Hepatic stellate cell (primary cell): ENCODE data around the gene GOLT1A.

ENCODE experiments used
- DNase-seq: peaks from one replicate; pipeline ENCODE4 v3.0.0; 2011; ENCODE audit warnings: low spot score

GOLT1A gene

DNA sequence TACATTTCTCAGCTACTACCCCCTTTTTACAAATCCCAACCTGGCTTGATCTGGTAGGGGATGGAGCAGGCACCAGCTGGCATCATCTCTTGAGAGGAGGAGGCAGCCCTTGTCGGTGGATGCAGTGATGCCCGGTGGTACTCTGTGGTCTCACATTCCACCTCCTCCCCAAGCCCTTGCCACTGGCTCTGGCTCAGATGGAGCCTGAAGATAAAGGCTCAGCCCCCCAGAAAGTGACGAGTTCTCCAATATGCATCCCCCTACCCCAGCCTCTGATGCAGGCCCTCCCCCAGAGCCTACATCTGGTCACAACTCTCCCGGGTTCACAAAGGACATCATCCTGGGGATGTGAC is 3.8 kb upstream of the GOLT1A start:
- no peak for DNase-seq

DNA sequence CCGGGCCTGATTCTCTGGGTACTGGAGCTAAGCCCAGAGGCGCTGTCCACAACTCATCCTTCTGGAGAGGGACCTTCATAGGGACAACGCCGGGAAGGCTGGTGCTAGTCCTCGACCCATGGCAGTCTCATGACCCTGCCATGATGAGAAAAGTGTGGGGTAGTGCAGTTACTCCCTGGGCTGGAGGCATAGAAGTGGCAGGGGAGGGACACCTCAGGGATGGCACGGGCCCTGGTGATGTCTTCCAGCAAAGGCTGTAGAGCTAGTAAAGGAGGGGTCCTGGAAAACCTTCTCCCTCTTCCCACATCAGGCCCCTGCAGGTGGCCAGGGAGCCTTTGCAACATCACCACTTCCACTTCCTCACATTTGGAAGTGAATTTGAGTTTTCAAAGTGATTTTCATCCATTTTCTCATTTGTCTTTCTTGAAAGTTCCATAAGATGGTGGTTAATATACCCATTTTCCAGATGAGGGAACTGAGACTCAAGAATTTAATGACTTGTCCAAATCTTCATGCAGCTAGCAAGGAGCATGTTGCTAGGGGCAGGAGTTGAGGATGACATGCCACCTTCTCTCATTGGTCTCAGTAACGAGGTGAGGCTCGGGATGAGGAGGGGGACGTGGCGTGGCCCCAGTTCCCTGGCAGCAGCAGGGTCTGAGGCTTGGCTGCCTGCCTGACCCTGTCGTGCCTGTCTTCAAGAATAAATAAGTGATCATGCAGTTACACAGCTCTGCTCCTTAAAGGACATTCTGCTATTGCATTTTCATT is 3.3 kb upstream of the GOLT1A start:
- no peak for DNase-seq

DNA sequence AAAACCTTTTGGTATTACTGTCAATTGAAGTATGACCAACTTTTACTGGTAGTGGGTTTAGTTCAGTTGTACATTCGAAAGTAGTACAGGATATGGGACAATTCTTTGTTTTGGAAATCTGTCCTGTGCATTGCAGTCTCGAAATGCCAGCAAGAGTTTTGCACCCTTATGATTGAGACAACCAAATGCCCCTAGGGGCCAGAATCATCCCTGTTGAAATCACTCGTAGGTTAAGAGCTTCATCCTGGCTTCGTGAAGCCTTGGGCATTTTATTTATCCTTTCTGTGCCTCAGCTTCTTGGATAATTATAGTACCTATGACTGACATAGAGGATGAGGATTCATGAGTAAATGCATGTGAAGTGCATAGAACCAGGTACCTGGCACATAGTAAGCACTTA is 2.4 kb upstream of the GOLT1A start:
- no peak for DNase-seq

DNA sequence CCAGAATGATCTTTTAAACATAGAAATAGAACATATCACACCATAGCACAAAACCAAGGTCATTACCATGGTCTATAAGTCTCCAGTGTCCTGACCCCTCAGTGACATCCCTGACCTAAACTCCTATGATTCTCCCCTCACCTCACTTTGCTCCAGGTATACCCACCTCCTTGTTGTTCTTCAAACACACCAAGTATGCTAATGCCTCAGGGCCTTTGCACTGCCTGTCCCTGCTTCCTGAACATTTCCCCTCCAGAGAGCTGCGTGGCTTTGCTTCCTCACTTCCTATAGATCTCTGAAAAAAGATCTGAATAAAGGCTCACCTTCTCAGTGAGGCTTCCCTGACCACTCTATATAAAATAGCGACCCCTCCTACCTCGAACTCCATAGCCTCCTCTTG is 1.1 kb downstream of the GOLT1A start:
- no peak for DNase-seq

DNA sequence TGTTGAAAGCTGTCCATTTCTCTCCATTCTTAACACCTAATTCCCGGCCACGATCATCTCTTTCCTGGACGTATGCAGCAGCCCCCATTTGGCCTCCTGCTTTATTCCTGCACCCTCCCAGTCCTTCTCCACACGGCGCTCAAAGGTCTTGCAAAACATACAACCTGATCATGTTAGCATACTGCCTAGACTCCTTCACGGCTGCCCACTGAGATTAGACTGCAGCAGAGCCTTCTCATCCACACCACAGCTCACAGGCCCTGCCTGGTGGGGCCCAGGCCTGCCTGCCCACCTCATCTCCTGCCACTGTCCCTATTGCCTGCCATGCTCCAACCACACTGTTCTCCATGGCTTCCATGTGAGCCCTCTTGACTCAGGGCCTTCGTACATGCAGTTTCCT is 2.7 kb downstream of the GOLT1A start:
- no peak for DNase-seq

DNA sequence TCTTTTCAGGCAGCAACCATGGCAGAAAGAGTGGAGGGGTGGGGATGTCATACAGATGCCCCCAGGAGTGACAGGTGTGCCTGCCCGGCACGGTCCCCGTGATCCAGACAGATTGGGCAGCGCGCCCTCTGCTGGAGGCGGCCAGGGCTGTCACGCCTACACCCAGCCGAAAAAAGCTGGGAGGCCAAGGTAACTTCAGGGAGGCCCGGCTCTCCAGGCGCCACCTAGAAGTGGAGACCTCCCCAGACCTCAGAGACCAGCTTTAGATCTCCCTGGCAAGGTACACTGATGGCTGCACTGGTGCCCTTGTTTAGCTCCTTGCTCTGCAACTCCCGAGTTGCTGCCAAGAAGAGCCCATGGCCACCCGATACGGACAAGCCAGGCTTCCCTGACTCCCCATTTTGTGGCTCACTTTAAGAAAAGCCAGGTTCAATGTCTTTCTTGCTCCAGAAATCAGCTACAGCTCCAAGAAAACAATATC is 6.6 kb downstream of the GOLT1A start:
- peak; percentile 78 for DNase-seq

DNA sequence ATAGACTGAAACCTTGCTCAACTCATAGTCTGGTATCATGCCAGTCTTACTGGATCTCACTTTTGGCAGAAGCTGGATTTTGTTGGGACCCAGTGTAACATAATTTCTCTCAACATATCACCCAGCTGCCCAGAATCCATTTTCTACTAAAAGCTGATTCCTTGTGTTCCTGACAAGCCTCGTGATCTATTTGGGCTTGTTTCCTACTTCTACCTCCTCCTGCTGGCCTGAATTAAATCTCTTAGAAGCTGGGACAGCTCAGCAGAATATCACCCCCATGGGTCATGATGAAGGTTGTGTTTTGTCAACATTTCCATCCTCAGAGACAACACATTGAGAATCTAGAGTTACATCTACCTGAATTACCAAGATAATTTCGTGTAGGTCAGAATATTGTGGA is 7.7 kb downstream of the GOLT1A start:
- peak; percentile 53 for DNase-seq

DNA sequence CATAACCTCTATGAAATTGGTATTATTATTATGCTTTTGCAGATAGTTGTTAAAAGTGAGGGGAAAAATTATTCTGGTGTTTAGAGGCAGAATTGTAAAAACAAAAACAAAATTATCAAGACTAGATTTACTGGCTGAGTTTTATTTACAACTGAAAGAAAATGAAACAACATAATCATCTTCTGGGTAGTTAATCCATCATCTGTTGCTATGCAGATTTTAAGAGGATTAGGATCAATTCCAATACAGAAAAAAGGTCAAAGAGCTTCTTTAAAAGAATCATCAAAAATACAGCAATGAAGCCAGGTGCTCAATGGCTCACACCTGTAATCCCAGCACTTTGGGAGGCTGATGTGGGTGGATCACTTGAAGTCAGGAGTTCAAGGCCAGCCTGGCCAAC is 8.3 kb downstream of the GOLT1A start:
- no peak for DNase-seq

DNA sequence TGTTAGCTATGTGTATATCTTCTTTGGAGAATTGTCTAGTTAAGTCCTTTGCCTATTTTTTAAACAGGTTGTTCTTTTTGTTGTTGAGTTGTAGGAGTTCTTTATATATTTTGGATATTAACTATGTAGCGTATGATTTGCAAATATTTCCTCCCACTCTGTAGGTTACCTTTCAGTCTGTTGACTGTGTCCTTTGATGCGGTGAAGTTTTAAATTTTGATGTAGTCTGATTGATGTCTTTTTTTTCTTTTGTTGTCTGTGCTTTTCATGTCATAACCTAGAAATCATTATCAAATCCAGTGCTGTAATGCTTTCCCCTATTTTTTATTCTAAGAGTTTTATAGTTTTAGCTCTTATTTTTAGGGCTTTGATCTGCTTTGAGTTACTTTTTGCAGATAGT is 8.8 kb downstream of the GOLT1A start:
- DNase-seq = no peak

DNA sequence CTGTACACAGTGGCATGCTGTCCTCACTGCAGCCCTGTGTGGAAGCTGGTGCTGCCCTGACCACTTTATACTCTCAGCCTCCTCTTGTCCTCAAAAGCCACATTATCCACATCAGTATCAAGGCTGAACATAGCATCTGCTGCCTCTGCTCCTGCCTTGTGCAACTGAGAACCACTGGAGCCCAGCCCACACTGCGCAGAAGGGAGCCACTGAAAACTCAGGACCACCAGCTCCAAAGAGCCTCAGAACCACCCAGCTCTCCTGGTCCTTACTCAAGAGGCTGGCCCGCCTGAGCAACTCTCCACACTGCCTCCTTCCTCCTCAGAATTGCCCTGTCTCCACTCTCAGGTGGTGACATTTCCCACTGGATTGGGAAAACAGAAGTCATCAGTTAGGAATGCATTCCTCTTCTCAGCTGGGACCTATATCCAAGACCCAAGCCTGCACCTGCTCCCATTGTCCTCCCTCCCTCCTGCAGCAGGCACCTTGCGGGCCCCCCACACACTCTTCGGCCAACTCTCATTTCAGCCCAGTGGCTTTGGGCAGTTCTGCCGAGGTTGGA is 10.5 kb downstream of the GOLT1A start:
- DNase-seq = no peak

DNA sequence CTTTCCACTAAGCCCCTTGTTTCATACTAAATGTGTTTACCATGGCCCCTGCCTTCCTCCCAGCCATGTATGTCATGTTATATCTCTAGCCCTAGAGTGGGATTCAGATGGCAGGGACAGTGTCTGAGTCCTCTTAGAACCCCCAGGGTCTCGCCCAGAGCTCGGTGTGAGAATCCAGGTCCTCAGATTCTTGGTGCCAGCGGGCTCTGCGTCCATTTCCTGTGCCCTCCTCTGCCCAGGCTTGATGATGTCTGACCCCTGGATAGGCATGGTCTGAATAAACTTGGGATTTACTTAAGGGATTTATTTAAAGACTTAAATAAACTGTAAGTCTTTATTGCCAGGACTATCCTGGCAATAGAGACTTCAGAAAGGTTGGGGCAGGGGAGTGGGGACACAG is 11.3 kb downstream of the GOLT1A start:
- no peak for DNase-seq

DNA sequence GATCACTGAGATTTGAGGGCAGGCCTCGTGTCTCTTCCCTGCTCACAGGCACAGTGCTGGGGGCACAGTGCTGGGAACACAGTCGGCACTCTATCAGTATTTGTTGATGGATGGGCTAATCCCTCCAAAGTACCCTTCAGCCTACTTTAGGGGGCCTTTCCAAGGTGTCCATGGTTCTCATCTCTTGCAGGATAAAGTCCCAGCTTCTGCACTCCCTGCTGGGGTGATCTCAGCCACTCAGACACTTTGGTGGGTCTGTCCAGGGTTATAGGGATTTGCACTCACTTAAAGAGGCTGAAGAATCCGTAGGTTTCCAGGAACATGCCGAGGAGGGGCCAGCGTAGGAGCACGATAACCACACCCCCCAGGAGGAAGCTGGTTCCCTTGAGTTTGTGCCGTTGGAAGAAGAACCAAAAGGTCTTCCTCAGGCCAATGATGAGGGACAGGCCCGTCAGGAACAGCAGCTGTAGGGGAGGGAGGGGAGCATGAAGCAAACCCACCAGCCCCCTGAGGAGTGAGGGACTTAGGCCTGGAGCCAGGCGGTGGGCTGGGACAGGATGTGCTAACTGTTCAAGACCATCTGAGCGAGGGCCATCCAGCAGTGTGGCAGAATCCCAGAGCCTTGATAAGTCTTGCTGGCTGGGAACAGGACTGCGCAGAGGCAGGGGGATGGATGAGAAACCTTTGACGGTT is 12.3 kb downstream of the GOLT1A start:
- no peak for DNase-seq

DNA sequence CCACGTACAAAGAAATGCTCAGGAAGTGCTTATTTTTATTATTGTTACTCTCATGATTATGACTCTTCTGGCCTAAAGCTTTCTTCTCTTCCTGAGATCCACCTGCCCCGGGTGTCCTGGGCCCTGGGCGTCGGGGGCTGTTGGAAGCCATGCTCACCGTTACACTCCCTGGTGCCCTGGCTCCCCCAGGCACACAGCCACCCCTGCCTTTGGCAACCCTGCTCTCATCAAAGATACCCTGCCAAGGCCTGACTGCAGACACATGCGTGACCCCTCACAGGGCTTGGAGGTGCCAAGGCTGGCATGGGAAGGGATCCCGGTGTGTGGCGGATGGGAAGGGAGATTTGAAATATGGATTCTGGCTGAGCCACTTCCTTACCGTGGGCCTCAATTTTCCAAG is 14.2 kb downstream of the GOLT1A start:
- no peak for DNase-seq

DNA sequence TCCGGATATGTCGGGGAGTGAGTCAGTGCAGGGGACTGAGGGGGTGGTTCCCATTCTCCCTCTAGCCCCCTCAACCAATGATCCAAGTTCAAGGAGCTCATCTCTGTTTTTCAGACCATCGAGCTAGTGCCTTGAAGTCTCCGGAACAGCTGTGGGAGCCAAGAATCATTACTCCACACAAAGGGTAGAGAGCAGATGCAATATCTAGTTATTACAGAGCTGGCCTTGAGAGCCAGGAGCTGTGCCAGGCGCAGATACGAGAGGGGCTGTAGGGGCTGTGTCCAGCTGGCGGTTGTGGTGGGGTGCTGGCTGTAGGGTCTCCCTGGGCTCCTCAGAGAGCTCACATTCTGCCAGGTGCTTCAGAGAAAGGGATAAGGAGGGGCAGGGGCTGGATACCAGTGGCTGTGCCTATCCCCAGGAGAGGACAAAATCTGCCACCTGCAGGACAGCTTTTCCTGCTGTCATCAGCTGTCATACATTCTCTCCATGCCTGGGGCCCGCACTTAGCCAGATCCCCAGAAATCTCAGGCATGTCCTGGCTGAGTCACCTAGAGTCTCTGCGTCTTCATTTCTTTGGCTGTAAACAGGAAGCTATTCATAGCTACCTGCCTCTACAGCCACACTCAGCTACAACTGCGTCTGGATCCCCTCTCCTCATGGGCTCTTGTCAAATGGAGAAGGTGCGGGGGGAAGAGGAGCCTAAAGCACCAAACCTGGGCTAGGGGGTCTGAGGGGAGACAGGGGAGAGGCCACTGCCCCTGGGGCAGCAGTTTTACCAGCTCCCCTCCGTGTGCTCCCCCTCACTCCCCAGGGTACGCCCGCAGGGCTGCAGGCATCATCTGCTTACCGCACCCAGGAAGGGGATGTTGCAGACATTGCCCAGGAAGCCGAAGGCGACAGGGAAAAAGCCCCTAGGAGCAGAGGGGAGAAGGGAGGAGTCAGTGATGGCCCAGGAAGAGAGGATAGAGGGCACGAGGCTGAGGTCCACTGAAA is 15.1 kb downstream of the GOLT1A start:
- DNase-seq = peak; percentile 89

DNA sequence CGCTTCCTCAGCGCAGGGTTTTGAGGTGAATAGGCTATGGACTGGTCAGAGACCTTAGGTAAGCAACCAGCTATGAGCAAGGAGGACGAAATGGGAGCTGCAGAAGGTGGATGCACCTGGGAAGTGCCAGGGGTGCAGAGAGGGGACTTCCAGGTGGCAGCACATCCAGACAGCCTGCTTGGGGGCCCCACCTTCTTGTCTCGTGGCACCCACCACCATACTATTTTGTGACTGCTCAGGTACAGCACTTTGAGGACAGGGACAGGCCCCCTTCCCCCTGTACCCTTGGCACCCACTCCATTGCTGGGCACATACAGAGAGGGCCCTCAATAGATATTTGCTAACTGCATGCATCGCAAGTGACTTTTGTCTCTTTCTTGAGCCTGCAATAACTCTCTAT is 16.7 kb downstream of the GOLT1A start:
- DNase-seq = no peak

DNA sequence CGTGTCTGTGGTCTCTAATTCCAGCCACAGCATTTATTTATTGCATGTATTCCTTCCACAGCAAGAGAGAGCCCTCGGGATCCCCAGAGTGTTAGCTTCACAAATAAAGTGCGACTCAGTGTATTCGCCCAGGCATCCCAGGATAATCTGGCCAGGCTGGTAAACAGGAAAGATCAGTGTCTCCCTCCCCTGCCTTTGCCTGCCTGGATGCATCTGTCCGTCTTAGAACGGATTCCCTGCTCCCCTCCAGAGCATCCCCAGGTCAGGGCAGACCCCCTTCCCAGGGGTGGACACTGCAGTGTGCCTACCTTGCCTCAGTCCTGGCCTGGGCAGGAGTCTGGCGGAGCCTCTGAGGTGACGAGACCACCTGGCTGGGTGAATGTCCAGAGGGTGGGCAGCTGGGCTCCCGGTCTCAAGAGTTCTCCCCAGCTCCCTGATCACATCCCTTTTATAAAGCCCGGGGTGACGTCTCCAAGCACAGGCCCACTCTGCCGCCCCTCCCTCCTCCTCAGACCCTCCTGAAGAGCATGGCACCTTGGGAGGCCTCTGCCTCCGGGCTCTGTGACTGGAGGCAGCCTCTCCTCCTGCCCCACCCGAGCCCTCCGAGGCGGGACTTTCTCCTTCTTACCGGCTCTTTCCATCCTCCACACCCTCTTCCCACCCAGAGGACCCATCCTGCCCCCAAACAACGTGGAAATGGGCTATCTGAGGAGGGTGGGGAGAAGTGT is 17.6 kb downstream of the GOLT1A start, which contains the start of gene KISS1:
TSS of gene KISS1 (minus strand) at position 424 of the 728 bp plus-strand sequence. CDS start 3,615 bp downstream, outside the sequence.
- DNase-seq = no peak

DNA sequence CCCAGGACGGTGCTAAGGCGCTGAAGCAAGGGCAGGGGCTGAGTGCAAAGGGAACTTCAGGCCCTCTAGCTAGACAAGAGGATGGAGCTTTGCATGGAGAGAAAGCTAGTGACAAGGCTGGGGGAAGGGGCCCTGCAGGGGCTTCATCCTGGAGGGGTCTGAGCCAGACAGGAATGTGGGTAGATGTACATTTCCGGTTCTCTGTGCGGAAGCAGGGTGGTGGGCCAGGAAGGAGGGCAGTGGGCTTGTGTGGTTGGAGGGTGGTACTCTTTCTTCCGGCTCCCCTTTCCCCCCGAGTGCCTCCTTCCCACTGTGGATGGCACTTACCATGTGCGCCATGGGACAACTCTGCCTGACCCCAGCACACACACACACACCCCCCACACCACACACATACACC is 19.0 kb downstream of the GOLT1A start:
- DNase-seq = no peak

DNA sequence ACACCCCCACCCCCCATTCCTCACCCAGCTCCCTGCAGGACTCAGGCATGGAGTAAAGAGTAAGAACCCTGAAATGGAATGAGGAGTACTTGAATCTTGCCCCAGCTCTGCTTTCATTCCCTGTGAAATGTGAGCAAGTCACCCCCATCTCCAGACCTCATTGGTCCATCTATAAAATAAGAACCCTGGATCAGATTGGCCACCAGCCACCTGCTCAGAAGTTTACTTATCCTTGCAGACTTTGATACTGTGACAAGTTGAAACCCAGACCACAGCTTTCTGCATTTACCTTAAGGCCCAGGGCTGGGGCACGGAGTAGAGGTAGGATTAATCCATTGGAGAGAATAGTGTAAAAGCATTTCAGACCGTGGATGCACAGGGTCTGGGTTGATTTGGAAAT is 19.7 kb downstream of the GOLT1A start:
- DNase-seq = no peak

DNA sequence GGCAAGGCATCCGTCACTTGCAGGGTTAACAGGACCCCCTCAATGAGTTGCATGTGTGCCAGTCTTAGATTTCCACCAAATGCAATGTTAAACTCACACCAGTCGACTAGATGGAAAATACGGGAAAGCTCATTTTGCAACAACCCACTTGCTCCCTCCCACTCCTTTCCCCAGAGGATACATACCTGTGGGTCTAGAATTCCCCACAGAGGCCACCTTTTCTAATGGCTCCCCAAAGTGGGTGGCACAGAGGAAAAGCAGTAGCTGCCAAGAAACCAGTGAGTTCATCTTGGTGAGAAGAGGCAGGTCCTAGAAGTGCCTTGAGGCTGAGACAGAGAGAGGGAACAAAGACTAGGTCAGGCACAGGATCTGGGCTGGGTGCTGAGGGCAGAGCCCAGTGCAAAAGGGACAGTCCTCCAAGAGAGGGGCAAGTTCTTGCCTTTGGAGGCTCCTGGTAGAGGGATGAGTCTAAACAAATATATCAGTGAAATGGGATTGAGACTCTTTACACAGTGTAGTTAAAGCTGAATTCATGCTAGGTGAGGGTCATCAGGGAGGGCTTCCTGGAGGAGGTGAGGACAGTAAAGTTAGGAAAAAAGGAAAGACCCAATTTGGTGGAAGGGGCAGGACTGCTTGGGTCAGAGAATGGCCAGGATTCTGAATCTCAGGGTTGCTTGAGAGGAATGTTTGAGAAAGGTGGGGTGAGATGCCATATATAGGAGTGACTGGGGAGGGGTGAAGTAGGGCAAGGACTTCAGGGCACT is 21.0 kb downstream of the GOLT1A start:
- DNase-seq = no peak

DNA sequence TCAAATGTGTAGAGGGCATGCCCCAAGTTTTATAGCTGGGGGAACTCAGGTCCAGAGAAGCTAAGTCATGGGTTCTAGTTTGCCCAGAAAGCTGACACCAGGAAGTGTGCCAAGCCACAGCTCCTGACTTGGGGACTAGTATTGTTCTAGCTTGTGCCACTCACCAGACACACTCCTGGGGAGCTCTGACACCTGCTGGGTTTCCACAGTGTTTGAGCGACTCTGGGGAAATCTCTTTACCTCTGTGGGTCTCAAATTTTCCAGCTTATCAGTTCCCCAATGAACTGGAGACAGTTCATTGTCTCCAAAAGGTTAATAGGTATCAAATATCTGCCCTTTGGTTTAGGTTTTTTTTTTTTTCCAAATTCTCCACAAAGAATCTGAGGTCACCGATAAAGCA is 21.7 kb downstream of the GOLT1A start:
- no peak for DNase-seq

DNA sequence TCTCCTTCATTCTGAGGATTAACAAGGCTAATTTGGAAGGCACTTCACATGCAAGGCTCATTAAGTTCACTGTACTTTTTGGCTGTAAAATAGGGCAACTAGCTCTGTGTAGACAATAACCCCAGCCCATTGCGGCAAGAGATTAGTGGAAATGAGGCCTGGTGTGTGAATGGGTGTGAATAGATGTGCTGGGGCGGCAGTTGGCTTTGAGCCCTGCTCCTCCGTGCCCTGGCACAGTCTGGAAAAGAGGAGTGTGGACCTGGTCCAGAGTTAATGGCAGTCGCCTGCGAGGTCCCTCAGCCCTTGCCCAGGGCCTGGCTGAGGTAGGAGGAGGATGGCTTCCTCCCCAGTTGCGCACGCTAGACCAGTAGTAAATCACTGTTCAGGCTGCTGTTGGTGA is 22.3 kb downstream of the GOLT1A start:
- no peak for DNase-seq
